HG02852 (cell line): ENCODE data around the gene SSTR3.

Experiments
- ATAC-seq: cut with Tn5 transposase; IDR thresholded peaks from one replicate; pipeline ENCODE4 v1.9.1; 2021; ENCODE audit warnings: mild to moderate bottlenecking, moderate library complexity; ENCODE audit not compliant: unreplicated experiment

The SSTR3 gene

DNA sequence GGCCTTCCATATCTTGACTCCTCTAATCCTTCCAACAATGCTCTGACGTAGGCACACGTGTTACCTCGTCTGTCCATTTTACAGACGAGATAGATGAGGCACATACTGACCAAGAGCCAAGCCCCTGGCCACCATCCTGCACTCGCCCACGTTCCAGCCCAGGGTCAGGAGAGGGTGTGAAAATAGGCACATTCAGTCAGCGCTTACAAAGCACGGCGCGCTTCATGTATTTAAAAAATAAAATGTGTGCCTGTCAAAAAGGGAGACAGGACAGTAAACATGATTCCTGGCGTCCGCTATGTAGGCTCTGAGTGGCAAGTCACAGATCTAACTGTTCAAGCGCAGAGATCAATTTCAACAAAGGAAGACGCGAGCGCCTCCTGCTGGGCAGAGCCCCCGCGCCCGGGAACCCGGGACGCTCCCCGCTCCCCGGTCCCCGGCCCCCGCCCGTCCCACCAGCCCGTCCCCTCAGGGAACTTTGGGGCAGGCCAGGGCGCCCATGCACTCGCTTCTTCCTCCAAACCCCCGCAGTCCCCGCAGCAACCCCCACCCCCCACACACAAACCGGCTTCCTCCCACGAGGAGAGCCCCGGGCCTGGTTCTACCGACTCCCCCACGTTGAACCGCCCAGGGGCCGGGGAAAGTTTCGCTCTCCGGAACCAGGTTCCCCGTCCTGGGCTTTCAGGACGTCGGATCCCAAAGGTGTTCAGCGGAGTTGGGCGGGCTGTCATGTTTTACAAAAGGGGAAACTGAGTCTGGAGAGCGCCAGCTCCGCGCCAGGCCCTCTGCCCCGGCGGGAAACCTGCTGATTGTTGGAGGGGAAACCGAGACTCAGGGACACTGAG lies 13.8 kb downstream of the SSTR3 start:
- no peak for ATAC-seq

DNA sequence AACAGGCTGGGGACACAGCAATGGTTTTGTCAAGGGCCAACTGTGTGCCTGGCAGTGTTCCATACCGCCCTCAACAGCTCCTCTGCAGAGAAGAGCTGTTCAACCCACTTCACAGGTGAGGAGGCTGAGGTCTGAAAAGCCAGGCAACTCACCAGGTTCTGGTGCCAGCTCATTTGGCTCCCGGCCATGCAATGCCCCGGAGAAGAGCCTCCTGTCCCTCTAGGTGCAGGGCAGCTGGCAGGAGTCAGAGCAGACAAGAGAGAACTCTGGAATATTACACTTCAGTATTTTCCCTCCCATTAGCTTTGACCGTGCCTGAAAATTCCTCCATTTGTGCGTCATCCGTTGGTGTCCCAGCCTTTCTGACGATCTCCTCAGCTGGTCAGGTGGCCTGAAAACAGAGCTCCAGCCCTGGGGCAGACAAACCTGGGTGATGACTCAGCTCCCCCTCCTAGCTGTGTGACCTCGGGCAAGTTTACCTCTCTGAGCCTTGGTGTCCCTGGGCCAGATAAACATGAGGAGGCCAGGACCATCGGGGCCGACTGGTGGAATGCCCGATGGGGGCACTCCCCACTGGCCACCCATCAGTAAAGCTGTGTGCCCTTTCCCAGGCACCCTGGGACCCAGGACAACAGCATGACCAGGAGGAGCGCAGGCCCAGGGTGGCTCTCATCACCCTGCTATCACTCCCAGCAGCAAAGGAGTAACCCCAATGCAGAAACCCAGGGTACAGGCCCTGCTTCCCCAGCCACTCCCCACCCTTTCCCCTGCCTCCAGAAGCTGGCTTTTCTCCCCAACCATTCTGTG lies 14.6 kb downstream of the SSTR3 start:
- no peak for ATAC-seq

DNA sequence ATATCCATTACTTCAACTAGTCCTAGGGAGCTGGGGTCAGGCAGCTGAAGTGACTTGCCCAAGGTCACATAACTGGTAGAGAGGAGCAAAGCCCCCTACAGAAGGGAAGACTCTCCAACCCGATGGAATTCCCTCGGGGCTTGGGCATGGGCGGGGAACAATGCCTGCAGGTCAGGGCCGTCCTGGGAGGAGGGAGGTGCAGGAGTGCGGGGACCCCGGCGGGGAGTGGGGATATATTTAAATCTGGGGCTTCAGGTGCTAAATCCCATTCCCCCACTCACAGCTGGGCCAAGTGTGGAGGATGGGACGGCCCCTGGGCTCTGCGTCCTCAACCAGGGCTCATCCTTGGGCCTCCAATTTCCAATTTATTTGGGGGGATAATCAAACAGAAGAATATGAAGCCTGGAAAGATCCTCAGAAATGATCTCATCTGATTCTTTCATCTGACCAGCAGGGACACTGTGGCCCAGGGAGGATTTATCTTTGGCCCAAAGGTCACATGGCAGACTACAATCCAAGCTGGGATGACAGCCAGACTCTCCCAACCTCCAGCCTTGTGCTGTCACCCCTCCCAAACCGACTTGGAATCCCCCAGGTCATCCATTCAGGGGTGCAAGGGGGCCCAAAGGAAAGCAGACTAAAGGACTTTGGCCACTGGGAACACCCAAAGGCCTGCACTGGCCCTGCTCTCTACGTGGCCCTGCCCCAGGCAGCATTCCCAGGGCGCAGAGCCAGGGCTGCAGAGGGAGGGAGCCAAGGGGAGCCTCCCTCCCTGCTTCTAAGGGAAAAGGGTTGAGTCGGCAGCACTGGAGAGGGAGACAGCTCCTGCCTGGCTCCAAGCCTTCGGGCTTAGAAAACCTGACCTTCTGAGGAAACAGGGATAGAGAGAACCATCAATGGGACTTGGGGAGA lies 15.5 kb downstream of the SSTR3 start:
- no peak for ATAC-seq

DNA sequence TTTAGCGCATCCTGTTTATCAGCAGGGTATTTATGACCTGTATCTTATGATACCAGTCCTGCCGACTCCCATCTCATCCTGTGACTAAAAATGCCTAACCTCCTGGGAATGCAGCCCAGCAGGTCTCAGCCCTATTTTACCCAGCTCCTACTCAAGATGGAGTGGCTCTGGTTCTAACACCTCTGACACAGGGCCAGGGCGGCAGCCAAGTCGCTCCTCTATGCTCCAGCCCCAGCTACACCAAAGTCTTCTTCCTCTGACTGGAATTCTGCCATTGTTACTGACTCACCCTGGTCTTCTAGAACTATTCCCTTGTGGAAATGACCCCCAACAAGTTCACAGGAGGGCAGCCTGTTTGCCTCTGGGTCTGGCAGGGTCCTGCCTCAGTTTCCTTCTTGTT lies 16.4 kb downstream of the SSTR3 start:
- no peak for ATAC-seq

GRCh38 chr22:37194750-37195149 lies 17.5 kb downstream of the SSTR3 start:
- ATAC-seq = no peak

GRCh38 chr22:37193629-37194191 lies 18.6 kb downstream of the SSTR3 start:
- no peak for ATAC-seq

GRCh38 chr22:37192741-37193140 lies 19.5 kb downstream of the SSTR3 start:
- no peak for ATAC-seq

DNA sequence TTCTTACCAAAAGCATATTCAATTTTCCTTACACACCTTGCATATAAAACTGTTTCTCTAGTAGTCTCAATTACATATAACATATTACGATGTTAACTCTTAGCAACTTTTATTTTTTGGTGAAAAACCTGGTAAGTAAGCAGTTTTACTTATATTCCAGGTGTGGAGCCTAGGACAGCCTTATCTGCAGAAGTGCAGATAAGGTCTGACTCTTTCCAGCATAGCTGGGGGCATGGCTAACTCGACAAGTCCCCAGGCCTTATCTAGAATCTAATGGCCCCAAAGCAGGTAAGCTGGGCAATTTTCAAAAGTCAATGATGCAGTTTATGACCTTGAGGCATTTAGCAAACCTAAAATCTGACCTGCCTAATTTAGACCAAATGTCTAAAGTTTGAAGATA lies 20.1 kb downstream of the SSTR3 start:
- ATAC-seq = no peak

DNA sequence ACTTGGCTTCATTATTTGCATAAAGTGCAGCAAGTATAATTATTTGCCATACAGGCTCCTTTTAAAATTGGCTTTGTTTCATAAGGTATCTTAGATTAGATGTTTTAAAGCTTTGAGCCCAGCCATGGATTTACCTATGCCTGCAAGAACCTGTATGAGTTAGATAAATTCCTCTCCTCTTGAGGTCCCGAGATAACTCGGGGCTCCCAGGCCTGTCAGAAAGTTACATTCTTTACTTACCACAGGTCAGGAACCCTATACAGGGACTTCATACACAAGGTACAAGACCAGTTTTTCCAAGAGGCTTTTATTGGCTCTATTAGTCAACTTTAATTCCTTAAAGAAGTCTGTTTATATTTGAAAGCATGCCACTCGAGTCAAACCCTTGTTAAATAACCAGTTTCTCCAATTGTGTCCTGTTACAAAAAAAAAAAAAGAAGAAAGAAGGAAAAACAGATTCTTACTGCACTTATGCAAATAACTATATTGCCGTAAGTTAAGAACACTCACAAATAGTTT lies 22.0 kb downstream of the SSTR3 start:
- no peak for ATAC-seq

DNA sequence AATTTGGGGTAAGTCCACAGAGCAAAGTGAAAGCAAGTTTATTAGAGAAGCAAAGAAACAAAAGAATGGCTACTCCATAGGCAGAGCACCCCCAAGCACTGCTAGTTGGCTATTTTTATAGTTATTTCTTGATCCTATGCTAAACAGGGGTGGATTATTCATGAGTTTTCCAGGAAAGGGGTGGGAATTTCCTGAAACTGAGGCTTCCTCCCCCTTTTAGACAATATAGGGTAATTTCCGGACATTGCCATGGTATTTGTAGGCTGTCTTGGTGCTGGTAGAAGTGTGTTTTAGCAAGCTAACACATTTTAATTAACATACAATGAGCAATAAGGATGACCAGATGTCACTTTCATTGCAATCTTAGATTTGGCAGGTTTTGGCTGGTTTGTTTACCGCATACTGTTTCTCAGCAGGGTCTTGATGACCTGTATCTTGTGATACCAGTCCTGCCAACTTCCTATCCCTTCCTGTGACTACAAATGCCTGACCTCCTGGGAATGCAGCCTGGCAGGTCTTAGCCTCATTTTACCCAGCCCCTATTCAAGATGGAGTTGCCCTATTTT lies 23.3 kb downstream of the SSTR3 start:
- ATAC-seq = no peak

DNA sequence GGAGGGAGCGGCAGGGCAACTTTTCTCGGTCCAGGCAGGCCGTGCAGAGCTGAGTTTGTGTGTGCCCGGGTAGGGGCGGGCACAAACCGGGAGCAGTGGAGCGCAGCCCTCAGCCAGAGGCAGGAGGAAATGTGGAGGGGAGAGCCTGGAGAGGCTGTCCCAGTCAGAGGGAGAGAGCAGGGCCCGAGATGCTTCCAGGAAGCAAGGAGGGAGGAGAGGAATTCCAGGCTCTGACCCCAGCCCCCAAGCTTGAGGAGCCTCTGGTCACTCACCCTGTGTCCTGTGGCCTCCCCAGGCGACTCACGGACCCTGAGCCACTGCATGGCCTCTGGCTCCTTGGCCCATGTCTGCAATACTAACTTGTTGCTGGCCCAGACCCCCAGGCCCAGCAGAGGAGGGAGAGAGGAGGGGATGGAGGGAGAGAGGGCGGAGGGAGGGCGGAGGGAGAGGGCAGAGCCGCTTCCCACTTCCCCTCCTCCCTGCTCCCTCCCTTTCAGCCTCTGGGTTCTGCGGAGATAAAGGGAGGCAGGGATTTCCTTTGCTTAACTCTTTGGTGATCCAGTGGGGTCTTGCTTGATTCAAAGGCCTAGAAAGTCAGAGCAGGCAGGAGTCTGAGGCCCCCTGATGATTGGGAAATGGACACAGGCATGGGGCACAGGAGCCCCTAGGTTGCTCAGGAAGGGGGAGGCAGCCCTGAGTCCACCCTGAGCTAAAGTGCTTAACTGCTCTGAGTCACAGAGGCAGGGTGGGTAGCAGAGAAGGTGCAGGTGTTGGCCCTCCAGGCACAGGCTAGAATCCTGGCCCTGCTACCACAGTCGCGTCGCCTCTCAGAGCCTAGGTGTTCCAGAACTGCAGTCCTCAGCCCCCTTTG lies 24.2 kb downstream of the SSTR3 start, which contains the start of gene C1QTNF6:
Gene C1QTNF6, minus strand, starts transcription at position 357 of the 871 bp plus-strand sequence. Its CDS starts 34 bp downstream, at position 323.
- ATAC-seq = no peak

DNA sequence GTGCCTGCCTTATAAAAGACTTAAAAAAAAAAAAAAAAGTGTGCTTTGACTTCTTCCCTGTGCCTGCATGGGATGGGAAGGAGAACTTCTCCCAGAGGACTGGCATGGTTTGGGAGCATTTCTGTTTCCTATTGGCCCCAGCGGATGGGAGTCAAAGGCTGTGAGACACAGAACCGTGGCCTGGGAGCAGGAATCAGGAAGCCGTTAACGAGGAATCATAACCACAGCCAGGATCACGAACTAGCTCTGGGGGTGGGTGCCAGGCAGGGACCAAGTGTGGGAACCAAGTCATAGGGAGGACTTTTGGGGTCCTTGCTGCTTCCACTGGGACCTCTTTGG lies 24.8 kb downstream of the SSTR3 start:
- no peak for ATAC-seq

DNA sequence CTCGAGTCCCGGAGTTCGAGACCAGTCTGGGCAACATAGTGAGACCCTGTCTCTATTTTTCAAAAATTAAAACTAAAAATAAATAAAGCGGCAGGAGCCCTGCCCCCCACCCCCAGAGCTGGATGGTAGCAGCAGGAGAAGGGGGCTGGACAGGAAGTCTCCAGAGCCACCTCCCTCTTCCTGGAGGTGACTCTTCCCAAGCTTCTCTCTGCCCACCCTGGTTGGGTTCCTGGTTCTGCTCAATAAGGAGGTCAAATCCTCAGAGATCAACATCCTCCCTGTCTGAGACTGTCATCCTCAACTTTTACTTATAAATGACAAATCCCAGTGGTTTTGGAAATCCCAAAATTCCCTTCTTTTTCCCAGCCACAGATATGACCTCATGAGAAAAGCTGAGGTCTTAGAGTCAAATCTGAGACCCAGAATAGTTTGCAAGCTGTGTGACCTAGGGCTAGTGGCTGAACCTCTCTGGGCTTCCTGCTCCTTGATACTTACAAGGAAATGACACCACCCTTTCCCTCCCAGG lies 25.2 kb downstream of the SSTR3 start:
- ATAC-seq = no peak

DNA sequence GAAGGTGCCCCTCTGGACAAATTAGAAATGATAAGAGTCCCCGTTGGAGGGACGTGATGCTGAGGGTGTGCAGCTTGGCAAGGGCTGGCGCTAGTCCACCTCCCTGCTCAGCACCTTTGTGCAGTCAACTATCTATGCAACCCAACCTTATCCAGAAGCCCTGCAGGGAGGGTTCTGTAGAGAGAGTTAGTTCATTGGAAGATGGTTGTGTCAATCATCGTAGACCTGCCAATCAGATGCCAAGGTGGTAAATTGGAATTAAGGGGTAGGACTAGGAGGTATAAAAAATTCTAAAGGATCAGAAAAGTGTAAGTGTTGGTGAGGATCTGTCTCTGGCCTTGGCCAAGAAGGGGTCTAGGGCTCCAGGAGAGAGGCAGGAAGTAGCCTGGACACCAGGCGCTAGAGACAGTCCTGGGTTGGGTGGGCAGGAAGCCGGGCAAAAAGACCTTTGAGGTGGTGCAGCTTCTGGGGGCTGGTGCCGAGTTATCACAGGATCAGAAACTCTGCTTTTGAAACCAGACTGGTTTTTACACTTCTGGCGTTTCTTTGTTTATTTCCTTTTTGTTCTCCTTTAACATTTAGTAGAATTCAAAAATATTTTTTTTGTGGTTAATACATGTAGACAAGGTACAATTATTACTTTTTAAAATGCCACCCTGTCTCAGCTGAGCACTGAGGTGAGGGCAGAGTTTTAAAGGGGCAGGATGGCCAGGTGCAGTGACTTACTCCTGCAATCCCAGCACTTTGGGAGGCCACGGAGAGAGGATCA lies 25.9 kb downstream of the SSTR3 start:
- no peak for ATAC-seq

- ATAC-seq = no peak
Measured at GRCh38 chr22:37185646-37186227, 26.5 kb downstream of the SSTR3 start.

- ATAC-seq = no peak
Measured at GRCh38 chr22:37184816-37185541, 27.3 kb downstream of the SSTR3 start.

GRCh38 chr22:37184380-37184755 lies 27.9 kb downstream of the SSTR3 start:
- ATAC-seq = no peak
